HG02981 (cell line): Measurements from ENCODE around the gene LRMDA.

Experiments used
- ATAC-seq: cut with Tn5 transposase; IDR thresholded peaks from one replicate; pipeline ENCODE4 v1.9.1; 2021; ENCODE audit warnings: mild to moderate bottlenecking, moderate library complexity; ENCODE audit not compliant: unreplicated experiment

LRMDA gene

GRCh38 chr10:75883081-75884072 is 452.0 kb downstream of the LRMDA start:
- no peak for ATAC-seq

GRCh38 chr10:75884808-75885207 is 453.4 kb downstream of the LRMDA start:
- no peak for ATAC-seq

- no peak for ATAC-seq
These were observed 455.9 kb downstream of the LRMDA start for GRCh38 chr10:75887369-75887768.

GRCh38 chr10:75887992-75888680 is 456.7 kb downstream of the LRMDA start:
- ATAC-seq = no peak

GRCh38 chr10:75889051-75889450 is 457.6 kb downstream of the LRMDA start:
- ATAC-seq = no peak

GRCh38 chr10:75894761-75895160 is 463.3 kb downstream of the LRMDA start:
- ATAC-seq = no peak

- ATAC-seq = no peak
These were observed 463.8 kb downstream of the LRMDA start for GRCh38 chr10:75895259-75895658.

GRCh38 chr10:75899816-75900390 is 468.5 kb downstream of the LRMDA start:
- ATAC-seq = no peak

- ATAC-seq = no peak
These were observed 471.4 kb downstream of the LRMDA start for GRCh38 chr10:75902816-75903215.

- ATAC-seq = no peak
These were observed 473.3 kb downstream of the LRMDA start for GRCh38 chr10:75904499-75905283.

GRCh38 chr10:75905490-75905889 is 474.1 kb downstream of the LRMDA start:
- ATAC-seq = no peak

- ATAC-seq = no peak
These were observed 478.6 kb downstream of the LRMDA start for GRCh38 chr10:75910032-75910431.

- ATAC-seq = no peak
These were observed 480.0 kb downstream of the LRMDA start for GRCh38 chr10:75911426-75911825.

GRCh38 chr10:75916906-75917305 is 485.5 kb downstream of the LRMDA start:
- ATAC-seq = no peak

- ATAC-seq = no peak
These were observed 488.5 kb downstream of the LRMDA start for GRCh38 chr10:75919913-75920312.

GRCh38 chr10:75922435-75922834 is 491.0 kb downstream of the LRMDA start:
- ATAC-seq = no peak

- no peak for ATAC-seq
These were observed 493.0 kb downstream of the LRMDA start for GRCh38 chr10:75924309-75924902.

- ATAC-seq = no peak
These were observed 494.6 kb downstream of the LRMDA start for GRCh38 chr10:75925999-75926398.

GRCh38 chr10:75926763-75927162 is 495.3 kb downstream of the LRMDA start:
- ATAC-seq = no peak

- ATAC-seq = no peak
These were observed 496.8 kb downstream of the LRMDA start for GRCh38 chr10:75928231-75928630.
